Panc1 (cell line): ENCODE data around the gene RGS17. TPM values are rescaled to one million over a fixed set of nuclear protein-coding genes. Genes with fewer than 3 reads are reported as not detected.

Source experiments
- ATAC-seq: fragments of 200-7000 bp; cut with Tn5 transposase; 2 replicates; pipeline ENCODE4 v1.9.1; 2020; ENCODE audit warnings: mild to moderate bottlenecking, moderate library complexity
- BruUV-seq: library from RNA; stranded (reverse); fragments of 400-500 nt; replicated peaks from 2 replicates; lab custom pipeline; 2021; lab: Mats Ljungman, UMichigan
- CTCF ChIA-PET: fragments of 300-600 bp; sonication (Branson Sonifier 250); formaldehyde crosslinking; loops from one replicate; lab custom pipeline; 2022; ENCODE audit warnings: antibody characterized with exemption; lab: Charles Lee
- POLR2A ChIA-PET: fragments of 300-600 bp; sonication (Branson Sonifier 250); formaldehyde crosslinking; loops from one replicate; lab custom pipeline; 2022; ENCODE audit warnings: antibody characterized with exemption; lab: Charles Lee
- DNase-seq: peaks from one replicate; pipeline ENCODE4 v3.0.0-alpha.2; 2010; ENCODE audit warnings: low read depth, low spot score
- H3K27ac ChIP-seq: 2 replicates; pipeline ENCODE4 v1.5.1; 2011; ENCODE audit warnings: mild to moderate bottlenecking, low read length, inconsistent platforms
- H3K27me3 ChIP-seq: fragments of 200-500 bp; sonication (Bioruptor generic); 2 replicates; pipeline ENCODE4 v1.6.0; 2014; ENCODE audit warnings: low read length, inconsistent platforms; ENCODE audit not compliant: control insufficient read depth, insufficient read depth
- H3K36me3 ChIP-seq: fragments of 200-500 bp; sonication (Bioruptor generic); 2 replicates; pipeline ENCODE4 v1.5.1; 2014; ENCODE audit warnings: inconsistent platforms, mild to moderate bottlenecking, low read length, moderate library complexity; ENCODE audit not compliant: control insufficient read depth, insufficient read depth
- H3K4me1 ChIP-seq: 2 replicates; pipeline ENCODE4 v1.5.1; 2011; ENCODE audit warnings: inconsistent platforms, mild to moderate bottlenecking, low read length, moderate library complexity; ENCODE audit not compliant: control insufficient read depth, insufficient read depth
- H3K4me3 ChIP-seq, 2 experiments: 2 replicates each; pipeline ENCODE4 v1.5.1; 2011 to 2012; ENCODE audit warnings: low read depth in 2 of 2, low read length in 2 of 2, mild to moderate bottlenecking in 2 of 2, inconsistent platforms in 1 of 2, moderate library complexity in 1 of 2
- H3K9me3 ChIP-seq: fragments of 200-500 bp; sonication (Bioruptor generic); 2 replicates; pipeline ENCODE4 v1.5.1; 2014; ENCODE audit warnings: low read depth, mild to moderate bottlenecking, inconsistent platforms, low read length, moderate library complexity; ENCODE audit not compliant: control insufficient read depth, insufficient read depth
- POLR2AphosphoS5 ChIP-seq: IDR thresholded peaks from 2 replicates; pipeline ENCODE4 v1.6.1; 2012; ENCODE audit warnings: mild to moderate bottlenecking, low read depth, low read length, moderate library complexity
- SIN3A ChIP-seq: IDR thresholded peaks from 2 replicates; pipeline ENCODE4 v1.6.1; 2012; ENCODE audit warnings: low read depth, mild to moderate bottlenecking, low read length, moderate library complexity, borderline replicate concordance; ENCODE audit not compliant: insufficient read depth
- TCF7L2 ChIP-seq: IDR thresholded peaks from 2 replicates; pipeline ENCODE4 v1.6.1; 2011; ENCODE audit warnings: mild to moderate bottlenecking, low read depth, low read length, inconsistent platforms
- in situ Hi-C: cut with HindIII; loops from 2 replicates; pipeline ENCODE4 v1.10.0; 2016; ENCODE audit warnings: low sequenced_read_pairs, low pct_unique_long_range_greater_than_20kb
- intact Hi-C: fragments of 100-400 bp; cut with micrococcal nuclease; formaldehyde crosslinking; loops from one replicate; pipeline ENCODE4 v1.10.0; 2022; ENCODE audit not compliant: unreplicated experiment
- total RNA-seq: library from RNA; stranded (reverse); gene quantifications from one replicate; pipeline ENCODE4 v1.2.1, GENCODE V29; 2021; ENCODE audit not compliant: unreplicated experiment
- TF ChIP-seq, protein P1 (sequence below), 2 experiments: IDR thresholded peaks; 2 replicates each; pipeline ENCODE4 v1.6.1; 2011 to 2012; ENCODE audit warnings: low read depth in 2 of 2, control low read depth in 1 of 2, low read length in 1 of 2, mild to moderate bottlenecking in 1 of 2, moderate library complexity in 1 of 2; ENCODE audit not compliant: insufficient read depth in 1 of 2
- TF ChIP-seq, protein P2 (sequence below): fragments of 450-650 bp; IDR thresholded peaks from 2 replicates; pipeline ENCODE4 v1.5.1; 2017; ENCODE audit warnings: mild to moderate bottlenecking

RGS17 gene
- total RNA-seq, 1 experiment from 2014 or later: 8.7 TPM

DNA sequence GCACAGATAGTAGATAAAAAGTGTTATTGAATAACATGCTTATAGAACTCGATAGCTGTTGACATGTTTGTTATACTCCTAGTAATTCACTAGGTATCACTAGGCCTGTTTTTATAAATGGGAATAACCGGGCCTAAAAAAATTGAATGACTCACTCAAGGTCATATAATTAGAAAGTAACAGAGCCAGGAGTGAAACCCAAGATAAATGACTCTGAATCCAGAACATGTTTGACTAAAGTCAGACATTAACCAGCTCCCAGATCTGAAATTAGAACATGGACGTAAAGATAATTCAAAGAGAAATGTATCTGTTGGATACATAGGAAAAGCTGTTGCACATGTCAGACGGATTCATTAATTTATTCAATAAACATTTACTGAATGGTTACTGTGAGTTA lies 26.9 kb downstream of the RGS17 start:
- Histone ChIP-seq H3K9me3 (no peaks in the 10 kb centered on the region), H3K27me3 (no peaks in the 10 kb centered on the region), H3K4me3 (no peak overlapping the region), H3K4me1 (no peaks in the 10 kb centered on the region), H3K27ac (no peak overlapping the region), H3K36me3 (no peaks in the 10 kb centered on the region)
- in situ Hi-C loops: no loop called here
- DNase-seq: no peak
- POLR2A ChIA-PET: no interaction called here
- TF ChIP-seq TCF7L2 (no peak), POLR2AphosphoS5 (no peak), SIN3A (no peak)
- TF ChIP-seq, protein P1, sequence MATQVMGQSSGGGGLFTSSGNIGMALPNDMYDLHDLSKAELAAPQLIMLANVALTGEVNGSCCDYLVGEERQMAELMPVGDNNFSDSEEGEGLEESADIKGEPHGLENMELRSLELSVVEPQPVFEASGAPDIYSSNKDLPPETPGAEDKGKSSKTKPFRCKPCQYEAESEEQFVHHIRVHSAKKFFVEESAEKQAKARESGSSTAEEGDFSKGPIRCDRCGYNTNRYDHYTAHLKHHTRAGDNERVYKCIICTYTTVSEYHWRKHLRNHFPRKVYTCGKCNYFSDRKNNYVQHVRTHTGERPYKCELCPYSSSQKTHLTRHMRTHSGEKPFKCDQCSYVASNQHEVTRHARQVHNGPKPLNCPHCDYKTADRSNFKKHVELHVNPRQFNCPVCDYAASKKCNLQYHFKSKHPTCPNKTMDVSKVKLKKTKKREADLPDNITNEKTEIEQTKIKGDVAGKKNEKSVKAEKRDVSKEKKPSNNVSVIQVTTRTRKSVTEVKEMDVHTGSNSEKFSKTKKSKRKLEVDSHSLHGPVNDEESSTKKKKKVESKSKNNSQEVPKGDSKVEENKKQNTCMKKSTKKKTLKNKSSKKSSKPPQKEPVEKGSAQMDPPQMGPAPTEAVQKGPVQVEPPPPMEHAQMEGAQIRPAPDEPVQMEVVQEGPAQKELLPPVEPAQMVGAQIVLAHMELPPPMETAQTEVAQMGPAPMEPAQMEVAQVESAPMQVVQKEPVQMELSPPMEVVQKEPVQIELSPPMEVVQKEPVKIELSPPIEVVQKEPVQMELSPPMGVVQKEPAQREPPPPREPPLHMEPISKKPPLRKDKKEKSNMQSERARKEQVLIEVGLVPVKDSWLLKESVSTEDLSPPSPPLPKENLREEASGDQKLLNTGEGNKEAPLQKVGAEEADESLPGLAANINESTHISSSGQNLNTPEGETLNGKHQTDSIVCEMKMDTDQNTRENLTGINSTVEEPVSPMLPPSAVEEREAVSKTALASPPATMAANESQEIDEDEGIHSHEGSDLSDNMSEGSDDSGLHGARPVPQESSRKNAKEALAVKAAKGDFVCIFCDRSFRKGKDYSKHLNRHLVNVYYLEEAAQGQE (IDR thresholded peaks at IDR 0.05; ENCODE audit: insufficient read depth in 1 of 2, low read depth in 2 of 2, low read length in 1 of 2): no peak
- TF ChIP-seq, protein P2, sequence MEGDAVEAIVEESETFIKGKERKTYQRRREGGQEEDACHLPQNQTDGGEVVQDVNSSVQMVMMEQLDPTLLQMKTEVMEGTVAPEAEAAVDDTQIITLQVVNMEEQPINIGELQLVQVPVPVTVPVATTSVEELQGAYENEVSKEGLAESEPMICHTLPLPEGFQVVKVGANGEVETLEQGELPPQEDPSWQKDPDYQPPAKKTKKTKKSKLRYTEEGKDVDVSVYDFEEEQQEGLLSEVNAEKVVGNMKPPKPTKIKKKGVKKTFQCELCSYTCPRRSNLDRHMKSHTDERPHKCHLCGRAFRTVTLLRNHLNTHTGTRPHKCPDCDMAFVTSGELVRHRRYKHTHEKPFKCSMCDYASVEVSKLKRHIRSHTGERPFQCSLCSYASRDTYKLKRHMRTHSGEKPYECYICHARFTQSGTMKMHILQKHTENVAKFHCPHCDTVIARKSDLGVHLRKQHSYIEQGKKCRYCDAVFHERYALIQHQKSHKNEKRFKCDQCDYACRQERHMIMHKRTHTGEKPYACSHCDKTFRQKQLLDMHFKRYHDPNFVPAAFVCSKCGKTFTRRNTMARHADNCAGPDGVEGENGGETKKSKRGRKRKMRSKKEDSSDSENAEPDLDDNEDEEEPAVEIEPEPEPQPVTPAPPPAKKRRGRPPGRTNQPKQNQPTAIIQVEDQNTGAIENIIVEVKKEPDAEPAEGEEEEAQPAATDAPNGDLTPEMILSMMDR: no peak
- CTCF ChIA-PET: no interaction called here
- ATAC-seq: no peak
- intact Hi-C loops: no loop called here
- BruUV-seq: no TSS peak

DNA sequence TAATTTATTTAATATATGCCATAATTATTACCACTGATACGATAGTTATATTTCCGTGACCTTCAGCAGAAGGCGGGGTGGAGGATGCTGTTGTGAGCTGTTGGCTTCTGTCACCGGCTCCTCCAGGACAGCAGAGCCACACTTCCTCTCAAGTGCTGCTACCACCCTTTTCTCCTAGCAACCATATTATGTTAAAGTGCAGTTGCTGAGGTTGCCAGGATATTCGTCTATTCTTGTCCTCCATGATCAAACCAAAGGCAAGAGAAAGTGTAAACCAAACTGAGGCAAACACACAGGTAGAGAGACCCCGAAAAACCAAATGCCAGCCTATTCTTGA lies 27.8 kb downstream of the RGS17 start:
- Histone ChIP-seq H3K4me3 (no peak overlapping the region), H3K36me3 (no peaks in the 10 kb centered on the region), H3K9me3 (no peaks in the 10 kb centered on the region), H3K4me1 (no peaks in the 10 kb centered on the region), H3K27ac (no peak overlapping the region), H3K27me3 (no peaks in the 10 kb centered on the region)
- DNase-seq (no peak), ATAC-seq (no peak)
- intact Hi-C loops: no loop called here
- ChIA-PET POLR2A (no interaction called here), CTCF (no interaction called here)
- in situ Hi-C loops: no loop called here
- BruUV-seq: no TSS peak
- TF ChIP-seq POLR2AphosphoS5 (no peak), SIN3A (no peak), TCF7L2 (no peak)
- TF ChIP-seq, protein P1 (IDR thresholded peaks at IDR 0.05; ENCODE audit: insufficient read depth in 1 of 2, low read depth in 2 of 2, low read length in 1 of 2): no peak
- TF ChIP-seq, protein P2: no peak
